ENCODE measurements around the gene NRG3. TPM values are rescaled to one million over a fixed set of nuclear protein-coding genes. Genes with fewer than 3 reads are reported as not detected.
A peak's percentile ranks its signal among the peaks of the same experiment; 100 is the strongest.

NRG3 gene
- total RNA-seq, 8 experiments from 2014 or later = 0.28 to 17.2 (median 13.6) TPM; not detected in 1

GRCh38 chr10:82538272-82538671 lies 663.3 kb downstream of the NRG3 start:
- 0 to 92% (median 50%) methylated on average over 1 of the region's 1 CpG; no CpG with 5 or more reads in 2 of the 10 experiments for WGBS, 10 experiments
- in situ Hi-C loops (cut with MboI; ENCODE audit: low pct_unique_long_range_greater_than_20kb in 2 of 9, low sequenced_read_pairs in 9 of 9, unreplicated experiment in 9 of 9) = no loop called here

GRCh38 chr10:82543631-82544030 lies 668.6 kb downstream of the NRG3 start:
- 0 to 80% (median 60%) methylated on average over 1 to 2 of the region's 2 CpGs; no CpG with 5 or more reads in 2 of the 10 experiments for WGBS, 10 experiments
- in situ Hi-C loops (cut with MboI; ENCODE audit: low pct_unique_long_range_greater_than_20kb in 2 of 9, low sequenced_read_pairs in 9 of 9, unreplicated experiment in 9 of 9) = no loop called here

More at GRCh38 chr10:82538272-82538671, 663.3 kb downstream of the NRG3 start:
- ATAC-seq (replicated peaks in 6 of 8) = no peak
- Histone ChIP-seq H3K4me3 (no peak overlapping the region), H3K27ac (no peak overlapping the region), H3K4me1 (replicated peaks in 1 of 2) (peaks cover 0 to 4% of the 10 kb centered on the region in 2 donors)

DNA sequence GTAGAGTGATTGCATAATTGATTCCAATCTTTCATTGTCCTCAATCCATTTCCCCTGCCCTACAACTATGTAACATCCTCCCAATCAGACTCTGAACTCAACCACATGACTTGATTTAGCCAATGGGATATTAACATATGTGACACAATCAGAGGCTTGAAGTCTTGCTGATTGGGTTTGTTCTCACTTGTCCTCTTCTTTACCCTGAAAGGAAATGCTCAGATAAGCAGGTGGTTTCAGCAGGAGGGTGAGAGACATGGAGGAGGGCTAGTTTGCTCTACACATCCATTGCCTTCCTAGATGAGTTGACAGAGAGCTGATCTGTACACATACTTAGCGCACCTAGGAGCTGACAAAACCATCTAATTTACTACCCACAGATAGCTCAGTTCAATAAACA lies 669.4 kb downstream of the NRG3 start:
- Histone ChIP-seq H3K4me1 (replicated peaks in 1 of 2) (no peaks in the 10 kb centered on the region), H3K27ac (no peak overlapping the region), H3K4me3 (no peak overlapping the region)
- no peak for ATAC-seq (replicated peaks in 6 of 8)
- in situ Hi-C loops (cut with MboI; ENCODE audit: low pct_unique_long_range_greater_than_20kb in 2 of 9, low sequenced_read_pairs in 9 of 9, unreplicated experiment in 9 of 9) = no loop called here
- WGBS, 10 experiments = 22 to 100% (median 80%) methylated on average over 1 of the region's 1 CpG; no CpG with 5 or more reads in 7 of the 10 experiments

More at GRCh38 chr10:82543631-82544030, 668.6 kb downstream of the NRG3 start:
- no peak overlapping the region for H3K4me3 ChIP-seq
- ATAC-seq (replicated peaks in 6 of 8) = no peak
- no peak overlapping the region for H3K27ac ChIP-seq
- H3K4me1 ChIP-seq (replicated peaks in 1 of 2) = peaks cover 0 to 4% of the 10 kb centered on the region in 2 donors

- Histone ChIP-seq H3K27ac (no peak overlapping the region), H3K4me1 (replicated peaks in 1 of 2) (no peaks in the 10 kb centered on the region), H3K4me3 (no peak overlapping the region)
- no peak for ATAC-seq (replicated peaks in 6 of 8)
- WGBS, 10 experiments = 0 to 100% (median 81%) methylated on average over 1 to 3 of the region's 3 CpGs; no CpG with 5 or more reads in 1 of the 10 experiments
- in situ Hi-C loops (cut with MboI; ENCODE audit: low pct_unique_long_range_greater_than_20kb in 2 of 9, low sequenced_read_pairs in 9 of 9, unreplicated experiment in 9 of 9) = no loop called here
These were observed 676.5 kb downstream of the NRG3 start for GRCh38 chr10:82551506-82551905.

DNA sequence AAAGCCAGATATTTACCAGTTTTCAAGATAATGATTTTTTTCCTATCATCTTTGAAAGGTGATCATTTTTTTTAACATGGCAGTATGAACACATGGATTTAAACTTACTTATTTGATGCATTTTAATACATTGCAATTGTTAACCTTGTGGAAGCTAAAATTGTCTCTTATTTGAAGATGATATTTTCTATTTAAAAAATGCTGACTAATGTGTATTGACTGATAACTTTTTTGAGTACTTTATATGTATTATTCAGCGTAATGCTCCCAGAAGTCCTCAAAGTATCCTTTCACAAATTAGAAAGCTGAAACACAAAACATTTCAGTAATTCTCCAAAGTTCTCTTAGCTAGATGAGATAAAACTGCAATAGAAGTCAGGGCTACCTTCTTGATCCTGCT lies 677.3 kb downstream of the NRG3 start:
- H3K27ac ChIP-seq = no peak overlapping the region
- in situ Hi-C loops (cut with MboI; ENCODE audit: low pct_unique_long_range_greater_than_20kb in 2 of 9, low sequenced_read_pairs in 9 of 9, unreplicated experiment in 9 of 9) = no loop called here
- no peak for ATAC-seq (replicated peaks in 6 of 8)
- WGBS, 10 experiments = 40 to 100% (median 86%) methylated on average over 1 of the region's 1 CpG
- no peaks in the 10 kb centered on the region for H3K4me1 ChIP-seq (replicated peaks in 1 of 2)
- no peak overlapping the region for H3K4me3 ChIP-seq

DNA sequence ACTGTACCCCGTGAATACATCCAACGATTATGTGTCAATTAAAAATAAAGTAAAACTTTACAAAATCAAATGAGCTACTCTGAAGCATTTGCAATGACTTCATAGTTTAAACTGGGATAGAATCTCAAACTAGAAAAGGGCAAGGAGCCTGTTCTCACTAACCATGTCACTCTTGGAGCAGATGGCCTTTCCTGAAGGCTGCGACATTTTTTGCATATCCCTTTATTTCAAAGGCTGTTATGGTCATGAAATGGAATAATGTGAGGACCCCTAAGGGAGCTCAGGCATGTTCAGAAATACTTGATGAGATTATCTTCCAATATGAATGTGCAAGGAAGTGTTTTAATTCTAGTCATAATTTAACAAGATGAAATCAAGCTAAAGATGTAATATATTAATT lies 679.4 kb downstream of the NRG3 start:
- H3K27ac ChIP-seq = no peak overlapping the region
- ATAC-seq (replicated peaks in 6 of 8) = no peak
- no peak overlapping the region for H3K4me3 ChIP-seq
- no peaks in the 10 kb centered on the region for H3K4me1 ChIP-seq (replicated peaks in 1 of 2)
- 8 to 100% (median 80%) methylated on average over 1 to 3 of the region's 3 CpGs; no CpG with 5 or more reads in 1 of the 10 experiments for WGBS, 10 experiments
- in situ Hi-C loops (cut with MboI; ENCODE audit: low pct_unique_long_range_greater_than_20kb in 2 of 9, low sequenced_read_pairs in 9 of 9, unreplicated experiment in 9 of 9) = no loop called here

GRCh38 chr10:82558014-82558607 lies 683.1 kb downstream of the NRG3 start:
- no peaks in the 10 kb centered on the region for H3K4me1 ChIP-seq (replicated peaks in 1 of 2)
- H3K27ac ChIP-seq = no peak overlapping the region
- in situ Hi-C loops (cut with MboI; ENCODE audit: low pct_unique_long_range_greater_than_20kb in 2 of 9, low sequenced_read_pairs in 9 of 9, unreplicated experiment in 9 of 9) = no loop called here
- ATAC-seq (replicated peaks in 6 of 8) = peak in 7 of 8 experiments; percentile 47 to 70 (median 57)
- no peak overlapping the region for H3K4me3 ChIP-seq
- WGBS, 10 experiments = 0 to 93% (median 14%) methylated on average over 1 to 2 of the region's 2 CpGs; no CpG with 5 or more reads in 3 of the 10 experiments

DNA sequence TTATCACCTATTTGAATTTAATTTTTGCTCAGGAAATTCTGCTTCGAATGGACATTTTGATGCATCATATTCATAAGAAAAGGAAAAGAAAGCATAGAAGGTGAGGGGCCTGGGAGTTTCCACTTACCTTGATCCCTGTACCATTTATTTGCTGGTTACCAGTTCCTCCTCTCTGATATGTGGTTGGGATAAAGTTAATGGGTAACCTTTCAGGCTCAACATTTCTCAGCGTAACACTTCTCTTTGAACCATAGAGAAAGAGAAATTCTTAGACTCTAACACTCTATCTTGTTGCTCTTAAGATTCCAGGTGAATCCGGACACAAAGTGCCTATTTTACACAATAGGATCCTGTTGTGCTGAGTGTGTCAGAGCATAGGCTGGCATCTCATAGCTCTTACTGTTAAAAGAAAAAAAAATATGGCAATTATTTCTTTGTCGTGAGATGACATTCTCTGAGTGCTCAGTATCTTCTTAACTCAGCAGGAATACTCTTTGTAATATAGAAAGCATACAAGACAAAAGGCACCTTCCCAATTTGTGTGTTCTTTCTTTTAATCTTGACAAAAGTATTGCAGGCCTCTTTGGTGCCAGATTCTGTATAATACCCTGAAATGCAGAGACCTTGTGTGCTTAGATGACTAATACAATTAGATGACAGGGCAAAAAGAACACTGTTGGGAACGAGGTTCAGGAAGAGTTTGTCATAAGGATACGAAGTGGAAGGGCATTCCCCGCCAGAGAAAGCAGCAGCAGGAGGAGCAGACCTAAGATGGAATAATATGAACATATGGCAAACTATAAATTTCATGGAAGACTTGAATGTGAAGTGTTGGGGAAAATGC lies 689.6 kb downstream of the NRG3 start:
- ATAC-seq (replicated peaks in 6 of 8) = peak in 5 of 8 experiments; percentile 36 to 72 (median 52)
- 4 to 90% (median 60%) methylated on average over 2 to 7 of the region's 7 CpGs for WGBS, 10 experiments
- Histone ChIP-seq H3K4me3 (no peak overlapping the region), H3K27ac (no peak overlapping the region), H3K4me1 (replicated peaks in 1 of 2) (no peaks in the 10 kb centered on the region)
- in situ Hi-C loops (cut with MboI; ENCODE audit: low pct_unique_long_range_greater_than_20kb in 2 of 9, low sequenced_read_pairs in 9 of 9, unreplicated experiment in 9 of 9) = no loop called here

- Histone ChIP-seq H3K4me1 (replicated peaks in 1 of 2) (no peaks in the 10 kb centered on the region), H3K27ac (no peak overlapping the region), H3K4me3 (no peak overlapping the region)
- ATAC-seq (replicated peaks in 6 of 8) = no peak
- in situ Hi-C loops (cut with MboI; ENCODE audit: low pct_unique_long_range_greater_than_20kb in 2 of 9, low sequenced_read_pairs in 9 of 9, unreplicated experiment in 9 of 9) = no loop called here
These were observed 690.2 kb downstream of the NRG3 start for GRCh38 chr10:82565197-82565575.

GRCh38 chr10:82572744-82573143 lies 697.8 kb downstream of the NRG3 start:
- Histone ChIP-seq H3K4me3 (no peak overlapping the region), H3K4me1 (replicated peaks in 1 of 2) (peaks cover 0 to 9% of the 10 kb centered on the region in 2 donors), H3K27ac (no peak overlapping the region)
- in situ Hi-C loops (cut with MboI; ENCODE audit: low pct_unique_long_range_greater_than_20kb in 2 of 9, low sequenced_read_pairs in 9 of 9, unreplicated experiment in 9 of 9) = no loop called here
- peak in 6 of 8 experiments; percentile 20 to 71 (median 64) for ATAC-seq (replicated peaks in 6 of 8)
- 20 to 83% (median 49%) methylated on average over 1 of the region's 1 CpG; no CpG with 5 or more reads in 6 of the 10 experiments for WGBS, 10 experiments

GRCh38 chr10:82574081-82574480 lies 699.1 kb downstream of the NRG3 start:
- in situ Hi-C loops (cut with MboI; ENCODE audit: low pct_unique_long_range_greater_than_20kb in 2 of 9, low sequenced_read_pairs in 9 of 9, unreplicated experiment in 9 of 9) = no loop called here
- 0 to 100% (median 73%) methylated on average over 1 to 2 of the region's 2 CpGs; no CpG with 5 or more reads in 1 of the 10 experiments for WGBS, 10 experiments

DNA sequence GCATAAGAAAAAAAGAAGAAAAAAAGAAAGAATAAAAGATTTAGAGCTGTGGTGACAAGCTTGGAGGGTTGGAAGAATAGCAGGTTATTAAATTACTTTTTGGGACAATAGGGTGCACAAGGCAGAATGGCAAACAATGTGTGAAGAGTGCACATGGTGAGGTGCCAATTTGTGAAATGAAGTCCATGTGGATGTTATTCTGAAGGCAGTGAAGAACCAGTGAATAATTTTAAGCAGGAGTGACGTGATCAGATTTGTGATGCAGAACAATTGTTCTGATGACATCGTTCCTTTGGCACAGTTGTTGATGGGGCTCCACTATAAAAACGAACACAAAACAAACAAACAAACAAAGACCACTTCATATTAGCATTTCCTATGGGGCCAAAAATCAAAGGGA lies 700.3 kb downstream of the NRG3 start:
- peaks cover 0 to 9% of the 10 kb centered on the region in 2 donors for H3K4me1 ChIP-seq (replicated peaks in 1 of 2)
- in situ Hi-C loops (cut with MboI; ENCODE audit: low pct_unique_long_range_greater_than_20kb in 2 of 9, low sequenced_read_pairs in 9 of 9, unreplicated experiment in 9 of 9) = no loop called here
- H3K4me3 ChIP-seq = no peak overlapping the region
- WGBS, 10 experiments = 3 to 100% (median 49%) methylated on average over 2 to 3 of the region's 3 CpGs
- no peak overlapping the region for H3K27ac ChIP-seq
- ATAC-seq (replicated peaks in 6 of 8) = no peak

More at GRCh38 chr10:82574081-82574480, 699.1 kb downstream of the NRG3 start:
- Histone ChIP-seq H3K27ac (no peak overlapping the region), H3K4me1 (replicated peaks in 1 of 2) (peaks cover 0 to 9% of the 10 kb centered on the region in 2 donors), H3K4me3 (no peak overlapping the region)
- ATAC-seq (replicated peaks in 6 of 8) = no peak

- in situ Hi-C loops (cut with MboI; ENCODE audit: low pct_unique_long_range_greater_than_20kb in 2 of 9, low sequenced_read_pairs in 9 of 9, unreplicated experiment in 9 of 9) = no loop called here
- H3K27ac ChIP-seq = no peak overlapping the region
- H3K4me1 ChIP-seq (replicated peaks in 1 of 2) = peaks cover 0 to 9% of the 10 kb centered on the region in 2 donors
- ATAC-seq (replicated peaks in 6 of 8) = no peak
- no peak overlapping the region for H3K4me3 ChIP-seq
These were observed 701.1 kb downstream of the NRG3 start for GRCh38 chr10:82576093-82576492.

All from motor neuron (in vitro differentiated cells).